Ascending aorta (tissue), 2 donors: ENCODE results near the gene CATSPER1. TPM values are rescaled to one million over a fixed set of nuclear protein-coding genes. Genes with fewer than 3 reads are reported as not detected.
A peak's percentile ranks its signal among the peaks of the same experiment; 100 is the strongest.

Source experiments
- DNase-seq, 2 donors: peaks; one replicate each; pipeline ENCODE4 v3.0.0-alpha.2; 2019; ENCODE audit warnings: low spot score in 2 of 2
- H3K27ac ChIP-seq, 2 donors: fragments of 200-600 bp; sonication (generic); one replicate each; pipeline ENCODE4 v1.5.1; 2016 to 2017; ENCODE audit warnings: mild to moderate bottlenecking in 1 of 2
- H3K27me3 ChIP-seq: fragments of 200-600 bp; sonication (generic); one replicate; pipeline ENCODE4 v1.5.1; 2017
- H3K36me3 ChIP-seq, 2 donors: fragments of 200-600 bp; sonication (generic); one replicate each; pipeline ENCODE4 v1.5.1; 2016
- H3K4me1 ChIP-seq, 2 donors: fragments of 200-600 bp; sonication (generic); one replicate each; pipeline ENCODE4 v1.5.1; 2016 to 2017; ENCODE audit warnings: mild to moderate bottlenecking in 1 of 2
- H3K4me3 ChIP-seq, 2 donors: fragments of 200-600 bp; sonication (generic); one replicate each; pipeline ENCODE4 v1.5.1; 2016 to 2017; ENCODE audit warnings: mild to moderate bottlenecking in 1 of 2
- H3K9me3 ChIP-seq, 2 donors: fragments of 200-600 bp; sonication (generic); one replicate each; pipeline ENCODE4 v1.5.1; 2016
- CTCF ChIP-seq, 3 experiments: fragments of 200-600 bp in 2 of 3; fragments of 450-650 bp in 1 of 3; sonication (generic) in 2 of 3; IDR thresholded peaks; one replicate each; pipeline ENCODE4 v1.5.1; 2016 to 2019; ENCODE audit warnings: antibody characterized with exemption in 3 of 3, mild to moderate bottlenecking in 1 of 3, moderate library complexity in 1 of 3
- intact Hi-C: fragments of 100-400 bp; cut with DNase I; formaldehyde crosslinking; loops from one replicate; pipeline ENCODE4 v1.15.1; 2023
- total RNA-seq: library from RNA; depleted of rRNA; stranded (reverse); fragments of >200 nt; gene quantifications from one replicate; pipeline ENCODE4 v1.1.0, GENCODE V29; 2016

The CATSPER1 gene
- total RNA-seq, 1 donor from 2014 or later, result not detected

- H3K27ac ChIP-seq, result peak overlapping the region; percentile 77 to 97
- TF ChIP-seq CTCF (IDR thresholded peaks at IDR 0.05), result no peak
- H3K4me1 ChIP-seq, result peaks cover 4 to 24% of the 10 kb centered on the region in 2 donors
- H3K9me3 ChIP-seq, result no peaks in the 10 kb centered on the region
- DNase-seq, result no peak
- peaks cover 19 to 22% of the 10 kb centered on the region in 2 donors for H3K36me3 ChIP-seq
- intact Hi-C loops, result loop anchor here (2.0 to 5.0 kb wide), 2 partner anchors 65 to 196 kb away; partner anchors contain the start of gene RAB1B
- H3K27me3 ChIP-seq, result no peaks in the 10 kb centered on the region
- peak overlapping the region; percentile 91 to 97 for H3K4me3 ChIP-seq
Observed at GRCh38 chr11:66071381-66071801, 45.1 kb upstream of the CATSPER1 start.

GRCh38 chr11:66070604-66071380 lies 44.5 kb upstream of the CATSPER1 start:
- Histone ChIP-seq H3K36me3 (peaks cover 23 to 27% of the 10 kb centered on the region in 2 donors), H3K4me1 (peaks cover 4 to 22% of the 10 kb centered on the region in 2 donors), H3K27me3 (no peaks in the 10 kb centered on the region), H3K9me3 (no peaks in the 10 kb centered on the region), H3K27ac (peak overlapping the region; percentile 77 to 97), H3K4me3 (peak overlapping the region; percentile 91 to 97)
- intact Hi-C loops, result loop anchor here (2.0 to 5.0 kb wide), 2 partner anchors 66 to 197 kb away; partner anchors contain the start of gene RAB1B
- no peak for TF ChIP-seq CTCF (IDR thresholded peaks at IDR 0.05)
- peak in 1 of 2 donors; percentile 86 for DNase-seq

- Histone ChIP-seq H3K27ac (peak within 1 kb of the TSS; percentile 97), H3K36me3 (peaks cover 31% of the 10 kb centered on the region in 2 donors), H3K4me1 (peaks cover 4 to 22% of the 10 kb centered on the region in 2 donors), H3K9me3 (no peaks in the 10 kb centered on the region), H3K4me3 (peak within 1 kb of the TSS; percentile 91 to 97), H3K27me3 (no peaks in the 10 kb centered on the region)
- intact Hi-C loops, result loop anchor here (2.0 to 5.0 kb wide), 3 partner anchors 67 to 197 kb away; partner anchors contain the start of genes FIBP and RAB1B
- peak in 1 of 2 donors; percentile 87 for DNase-seq
- peak in 1 of 3 experiments; percentile 51 for TF ChIP-seq CTCF (IDR thresholded peaks at IDR 0.05)
Observed at GRCh38 chr11:66069715-66070603, 43.7 kb upstream of the CATSPER1 start, which contains the start of gene PACS1. PACS1 (plus strand) TSS chr11:66070272; CDS start chr11:66070487, 215 bp downstream.

GRCh38 chr11:66068923-66069714 lies 42.8 kb upstream of the CATSPER1 start:
- intact Hi-C loops, result loop anchor here (5.0 kb wide), 1 partner anchor 182 kb away; the partner anchor contains the start of gene FIBP
- Histone ChIP-seq H3K36me3 (peaks cover 28 to 35% of the 10 kb centered on the region in 2 donors), H3K4me1 (peaks cover 4 to 22% of the 10 kb centered on the region in 2 donors), H3K9me3 (no peaks in the 10 kb centered on the region), H3K27me3 (no peaks in the 10 kb centered on the region), H3K27ac (peak overlapping the region; percentile 97), H3K4me3 (peak overlapping the region; percentile 91 to 97)
- DNase-seq, result peak; percentile 42 to 84
- peak in 2 of 3 experiments; percentile 24 to 29 for TF ChIP-seq CTCF (IDR thresholded peaks at IDR 0.05)
